HEK293 (cell line): ENCODE data around the gene ACTL6A.
A peak's percentile ranks its signal among the peaks of the same experiment; 100 is the strongest.

Source experiments
- BCL11B ChIP-seq: fragments of 450-650 bp; formaldehyde crosslinking; IDR thresholded peaks from 2 replicates; pipeline ENCODE4 v1.5.1; 2016; ENCODE audit warnings: low read depth, missing biosample characterization, missing genetic modification characterization
- GLIS2 ChIP-seq: fragments of 450-650 bp; formaldehyde crosslinking; IDR thresholded peaks from 2 replicates; pipeline ENCODE4 v1.5.1; 2016; ENCODE audit warnings: missing biosample characterization, missing genetic modification characterization
- KLF10 ChIP-seq: fragments of 450-650 bp; IDR thresholded peaks from 2 replicates; pipeline ENCODE4 v1.5.1; 2018; ENCODE audit warnings: missing biosample characterization, mild to moderate bottlenecking, missing genetic modification characterization
- KLF16 ChIP-seq: fragments of 450-650 bp; formaldehyde crosslinking; IDR thresholded peaks from 2 replicates; pipeline ENCODE4 v1.5.1; 2017; ENCODE audit warnings: missing biosample characterization, missing genetic modification characterization
- KLF8 ChIP-seq: fragments of 450-650 bp; formaldehyde crosslinking; IDR thresholded peaks from 2 replicates; pipeline ENCODE4 v1.5.1; 2016; ENCODE audit warnings: missing biosample characterization, missing genetic modification characterization
- KLF9 ChIP-seq: fragments of 450-650 bp; formaldehyde crosslinking; IDR thresholded peaks from 2 replicates; pipeline ENCODE4 v1.5.1; 2016; ENCODE audit warnings: missing biosample characterization, missing genetic modification characterization, low read depth
- RBAK ChIP-seq: fragments of 450-650 bp; formaldehyde crosslinking; IDR thresholded peaks from 2 replicates; pipeline ENCODE4 v1.5.1; 2016; ENCODE audit warnings: missing biosample characterization, missing genetic modification characterization
- SP7 ChIP-seq: fragments of 450-650 bp; formaldehyde crosslinking; IDR thresholded peaks from 2 replicates; pipeline ENCODE4 v1.5.1; 2016; ENCODE audit warnings: missing biosample characterization, missing genetic modification characterization
- WT1 ChIP-seq: fragments of 450-650 bp; formaldehyde crosslinking; IDR thresholded peaks from 2 replicates; pipeline ENCODE4 v1.5.1; 2016; ENCODE audit warnings: missing biosample characterization, missing genetic modification characterization
- ZBTB20 ChIP-seq: fragments of 450-650 bp; formaldehyde crosslinking; IDR thresholded peaks from 2 replicates; pipeline ENCODE4 v1.5.1; 2016; ENCODE audit warnings: missing biosample characterization, missing genetic modification characterization
- ZBTB48 ChIP-seq: fragments of 450-650 bp; formaldehyde crosslinking; IDR thresholded peaks from 2 replicates; pipeline ENCODE4 v1.5.1; 2016; ENCODE audit warnings: missing biosample characterization, missing genetic modification characterization
- ZEB2 ChIP-seq: fragments of 450-650 bp; formaldehyde crosslinking; IDR thresholded peaks from 2 replicates; pipeline ENCODE4 v1.5.1; 2016; ENCODE audit warnings: missing biosample characterization, missing genetic modification characterization
- ZFP41 ChIP-seq: fragments of 450-650 bp; formaldehyde crosslinking; IDR thresholded peaks from 2 replicates; pipeline ENCODE4 v1.5.1; 2016; ENCODE audit warnings: missing biosample characterization, missing genetic modification characterization, borderline replicate concordance
- ZNF140 ChIP-seq: fragments of 450-650 bp; formaldehyde crosslinking; IDR thresholded peaks from 2 replicates; pipeline ENCODE4 v1.5.1; 2016; ENCODE audit warnings: missing biosample characterization, missing genetic modification characterization
- ZNF2 ChIP-seq: fragments of 450-650 bp; formaldehyde crosslinking; IDR thresholded peaks from 2 replicates; pipeline ENCODE4 v1.5.1; 2016; ENCODE audit warnings: missing biosample characterization, missing genetic modification characterization
- ZNF221 ChIP-seq: fragments of 450-650 bp; formaldehyde crosslinking; IDR thresholded peaks from 2 replicates; pipeline ENCODE4 v1.5.1; 2017; ENCODE audit warnings: missing biosample characterization, missing genetic modification characterization, borderline replicate concordance
- ZNF324 ChIP-seq: fragments of 450-650 bp; formaldehyde crosslinking; IDR thresholded peaks from 2 replicates; pipeline ENCODE4 v1.5.1; 2016; ENCODE audit warnings: missing biosample characterization, missing genetic modification characterization
- ZNF416 ChIP-seq: fragments of 450-650 bp; formaldehyde crosslinking; IDR thresholded peaks from 2 replicates; pipeline ENCODE4 v1.5.1; 2016; ENCODE audit warnings: missing biosample characterization, missing genetic modification characterization
- ZNF501 ChIP-seq: fragments of 450-650 bp; formaldehyde crosslinking; IDR thresholded peaks from 2 replicates; pipeline ENCODE4 v1.5.1; 2016; ENCODE audit warnings: missing biosample characterization, missing genetic modification characterization
- ZNF560 ChIP-seq: fragments of 450-650 bp; formaldehyde crosslinking; IDR thresholded peaks from 2 replicates; pipeline ENCODE4 v1.5.1; 2017; ENCODE audit warnings: missing biosample characterization, missing genetic modification characterization, borderline replicate concordance
- ZNF623 ChIP-seq: fragments of 450-650 bp; formaldehyde crosslinking; IDR thresholded peaks from 2 replicates; pipeline ENCODE4 v1.5.1; 2016; ENCODE audit warnings: missing biosample characterization, missing genetic modification characterization
- TF ChIP-seq, protein P1 (sequence below): fragments of 450-650 bp; formaldehyde crosslinking; IDR thresholded peaks from 2 replicates; pipeline ENCODE4 v1.5.1; 2016; ENCODE audit warnings: missing biosample characterization, missing genetic modification characterization
- TF ChIP-seq, protein P2 (sequence below): fragments of 450-650 bp; formaldehyde crosslinking; optimal IDR thresholded peaks from 2 replicates; pipeline ENCODE3; 2016; ENCODE audit warnings: missing biosample characterization, mild to moderate bottlenecking, missing genetic modification characterization
- TF ChIP-seq, protein P3 (sequence below): fragments of 450-650 bp; formaldehyde crosslinking; IDR thresholded peaks from 2 replicates; pipeline ENCODE4 v1.5.1; 2017; ENCODE audit warnings: missing biosample characterization, missing genetic modification characterization
- TF ChIP-seq, protein P4 (sequence below): fragments of 450-650 bp; formaldehyde crosslinking; IDR thresholded peaks from 2 replicates; pipeline ENCODE4 v1.5.1; 2016; ENCODE audit warnings: missing biosample characterization, missing genetic modification characterization, low read depth
- TF ChIP-seq, protein P5 (sequence below): fragments of 450-650 bp; formaldehyde crosslinking; IDR thresholded peaks from 2 replicates; pipeline ENCODE4 v1.5.1; 2017; ENCODE audit warnings: missing biosample characterization, missing genetic modification characterization
- TF ChIP-seq, protein P6 (sequence below): fragments of 450-650 bp; formaldehyde crosslinking; IDR thresholded peaks from 2 replicates; pipeline ENCODE4 v1.5.1; 2017; ENCODE audit warnings: missing biosample characterization, missing genetic modification characterization
- TF ChIP-seq, protein P7 (sequence below): fragments of 450-650 bp; formaldehyde crosslinking; IDR thresholded peaks from 2 replicates; pipeline ENCODE4 v1.5.1; 2016; ENCODE audit warnings: missing biosample characterization, missing genetic modification characterization

The ACTL6A gene

DNA sequence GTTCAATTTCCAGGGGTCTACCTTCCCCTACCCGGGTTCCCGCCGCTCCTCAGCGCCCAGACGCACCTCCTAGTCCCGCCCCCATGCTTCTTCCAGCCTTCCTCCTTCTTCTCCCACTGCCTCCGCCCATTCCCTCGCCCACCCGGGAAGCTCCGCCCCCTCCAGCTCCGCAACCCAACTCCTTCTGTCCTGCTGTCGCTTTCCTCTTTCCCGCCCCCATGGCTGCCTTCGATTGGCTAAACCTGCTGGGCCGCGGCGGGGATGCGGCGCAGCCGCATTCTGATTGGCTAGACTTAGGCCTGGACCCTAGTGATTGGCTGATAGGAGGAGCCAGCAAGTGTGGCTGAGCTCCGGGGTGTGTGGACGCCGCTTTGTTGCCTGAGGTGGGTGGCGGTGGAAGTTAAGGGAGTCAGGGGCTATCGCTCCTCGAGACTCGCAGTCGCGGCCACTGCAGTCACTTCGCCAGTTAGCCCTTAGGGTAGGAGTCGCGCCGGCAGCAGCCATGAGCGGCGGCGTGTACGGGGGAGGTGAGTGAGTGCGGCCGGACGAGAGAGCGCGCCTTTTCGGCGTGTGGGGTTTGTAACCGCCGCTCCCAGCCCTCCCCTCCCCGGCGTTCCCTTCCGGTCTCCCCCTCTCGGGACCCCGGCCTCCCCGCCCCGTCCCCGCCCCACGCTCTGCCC is at the start of gene ACTL6A (continued):
- TF ChIP-seq, protein P1, sequence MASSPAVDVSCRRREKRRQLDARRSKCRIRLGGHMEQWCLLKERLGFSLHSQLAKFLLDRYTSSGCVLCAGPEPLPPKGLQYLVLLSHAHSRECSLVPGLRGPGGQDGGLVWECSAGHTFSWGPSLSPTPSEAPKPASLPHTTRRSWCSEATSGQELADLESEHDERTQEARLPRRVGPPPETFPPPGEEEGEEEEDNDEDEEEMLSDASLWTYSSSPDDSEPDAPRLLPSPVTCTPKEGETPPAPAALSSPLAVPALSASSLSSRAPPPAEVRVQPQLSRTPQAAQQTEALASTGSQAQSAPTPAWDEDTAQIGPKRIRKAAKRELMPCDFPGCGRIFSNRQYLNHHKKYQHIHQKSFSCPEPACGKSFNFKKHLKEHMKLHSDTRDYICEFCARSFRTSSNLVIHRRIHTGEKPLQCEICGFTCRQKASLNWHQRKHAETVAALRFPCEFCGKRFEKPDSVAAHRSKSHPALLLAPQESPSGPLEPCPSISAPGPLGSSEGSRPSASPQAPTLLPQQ: 0 out of 2 replicates have a peak, but pooled peaks have one; percentile 40
- TF ChIP-seq, protein P2, sequence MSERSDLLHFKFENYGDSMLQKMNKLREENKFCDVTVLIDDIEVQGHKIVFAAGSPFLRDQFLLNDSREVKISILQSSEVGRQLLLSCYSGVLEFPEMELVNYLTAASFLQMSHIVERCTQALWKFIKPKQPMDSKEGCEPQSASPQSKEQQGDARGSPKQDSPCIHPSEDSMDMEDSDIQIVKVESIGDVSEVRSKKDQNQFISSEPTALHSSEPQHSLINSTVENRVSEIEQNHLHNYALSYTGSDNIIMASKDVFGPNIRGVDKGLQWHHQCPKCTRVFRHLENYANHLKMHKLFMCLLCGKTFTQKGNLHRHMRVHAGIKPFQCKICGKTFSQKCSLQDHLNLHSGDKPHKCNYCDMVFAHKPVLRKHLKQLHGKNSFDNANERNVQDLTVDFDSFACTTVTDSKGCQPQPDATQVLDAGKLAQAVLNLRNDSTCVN: peak; percentile 84
- TF ChIP-seq KLF8 (tag by site-specific recombination): peak; percentile 91
- peak; percentile 47; the same call in 1 of the 2 replicates for TF ChIP-seq WT1 (tag by site-specific recombination)
- no peak for TF ChIP-seq ZNF221 (tag by site-specific recombination)
- TF ChIP-seq KLF9: peak; percentile 88; the same call in 1 of the 2 replicates
- TF ChIP-seq GLIS2: peak; percentile 85
- TF ChIP-seq, protein P3, sequence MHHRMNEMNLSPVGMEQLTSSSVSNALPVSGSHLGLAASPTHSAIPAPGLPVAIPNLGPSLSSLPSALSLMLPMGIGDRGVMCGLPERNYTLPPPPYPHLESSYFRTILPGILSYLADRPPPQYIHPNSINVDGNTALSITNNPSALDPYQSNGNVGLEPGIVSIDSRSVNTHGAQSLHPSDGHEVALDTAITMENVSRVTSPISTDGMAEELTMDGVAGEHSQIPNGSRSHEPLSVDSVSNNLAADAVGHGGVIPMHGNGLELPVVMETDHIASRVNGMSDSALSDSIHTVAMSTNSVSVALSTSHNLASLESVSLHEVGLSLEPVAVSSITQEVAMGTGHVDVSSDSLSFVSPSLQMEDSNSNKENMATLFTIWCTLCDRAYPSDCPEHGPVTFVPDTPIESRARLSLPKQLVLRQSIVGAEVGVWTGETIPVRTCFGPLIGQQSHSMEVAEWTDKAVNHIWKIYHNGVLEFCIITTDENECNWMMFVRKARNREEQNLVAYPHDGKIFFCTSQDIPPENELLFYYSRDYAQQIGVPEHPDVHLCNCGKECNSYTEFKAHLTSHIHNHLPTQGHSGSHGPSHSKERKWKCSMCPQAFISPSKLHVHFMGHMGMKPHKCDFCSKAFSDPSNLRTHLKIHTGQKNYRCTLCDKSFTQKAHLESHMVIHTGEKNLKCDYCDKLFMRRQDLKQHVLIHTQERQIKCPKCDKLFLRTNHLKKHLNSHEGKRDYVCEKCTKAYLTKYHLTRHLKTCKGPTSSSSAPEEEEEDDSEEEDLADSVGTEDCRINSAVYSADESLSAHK (tag by site-specific recombination): peak; percentile 77
- TF ChIP-seq SP7 (tag by site-specific recombination): peak; percentile 60; the same call in 1 of the 2 replicates
- peak; percentile 63; the same call in 1 of the 2 replicates for TF ChIP-seq BCL11B (tag by site-specific recombination)
- no peak for TF ChIP-seq ZNF623 (tag by site-specific recombination)
- TF ChIP-seq, protein P4, sequence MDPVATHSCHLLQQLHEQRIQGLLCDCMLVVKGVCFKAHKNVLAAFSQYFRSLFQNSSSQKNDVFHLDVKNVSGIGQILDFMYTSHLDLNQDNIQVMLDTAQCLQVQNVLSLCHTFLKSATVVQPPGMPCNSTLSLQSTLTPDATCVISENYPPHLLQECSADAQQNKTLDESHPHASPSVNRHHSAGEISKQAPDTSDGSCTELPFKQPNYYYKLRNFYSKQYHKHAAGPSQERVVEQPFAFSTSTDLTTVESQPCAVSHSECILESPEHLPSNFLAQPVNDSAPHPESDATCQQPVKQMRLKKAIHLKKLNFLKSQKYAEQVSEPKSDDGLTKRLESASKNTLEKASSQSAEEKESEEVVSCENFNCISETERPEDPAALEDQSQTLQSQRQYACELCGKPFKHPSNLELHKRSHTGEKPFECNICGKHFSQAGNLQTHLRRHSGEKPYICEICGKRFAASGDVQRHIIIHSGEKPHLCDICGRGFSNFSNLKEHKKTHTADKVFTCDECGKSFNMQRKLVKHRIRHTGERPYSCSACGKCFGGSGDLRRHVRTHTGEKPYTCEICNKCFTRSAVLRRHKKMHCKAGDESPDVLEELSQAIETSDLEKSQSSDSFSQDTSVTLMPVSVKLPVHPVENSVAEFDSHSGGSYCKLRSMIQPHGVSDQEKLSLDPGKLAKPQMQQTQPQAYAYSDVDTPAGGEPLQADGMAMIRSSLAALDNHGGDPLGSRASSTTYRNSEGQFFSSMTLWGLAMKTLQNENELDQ (tag by site-specific recombination): no peak
- peak; percentile 96 for TF ChIP-seq ZBTB48
- peak; percentile 13; the same call in 1 of the 2 replicates for TF ChIP-seq KLF10 (tag by site-specific recombination)
- peak; percentile 91 for TF ChIP-seq ZBTB20 (tag by site-specific recombination)
- TF ChIP-seq RBAK (tag by site-specific recombination): no peak
- TF ChIP-seq, protein P5, sequence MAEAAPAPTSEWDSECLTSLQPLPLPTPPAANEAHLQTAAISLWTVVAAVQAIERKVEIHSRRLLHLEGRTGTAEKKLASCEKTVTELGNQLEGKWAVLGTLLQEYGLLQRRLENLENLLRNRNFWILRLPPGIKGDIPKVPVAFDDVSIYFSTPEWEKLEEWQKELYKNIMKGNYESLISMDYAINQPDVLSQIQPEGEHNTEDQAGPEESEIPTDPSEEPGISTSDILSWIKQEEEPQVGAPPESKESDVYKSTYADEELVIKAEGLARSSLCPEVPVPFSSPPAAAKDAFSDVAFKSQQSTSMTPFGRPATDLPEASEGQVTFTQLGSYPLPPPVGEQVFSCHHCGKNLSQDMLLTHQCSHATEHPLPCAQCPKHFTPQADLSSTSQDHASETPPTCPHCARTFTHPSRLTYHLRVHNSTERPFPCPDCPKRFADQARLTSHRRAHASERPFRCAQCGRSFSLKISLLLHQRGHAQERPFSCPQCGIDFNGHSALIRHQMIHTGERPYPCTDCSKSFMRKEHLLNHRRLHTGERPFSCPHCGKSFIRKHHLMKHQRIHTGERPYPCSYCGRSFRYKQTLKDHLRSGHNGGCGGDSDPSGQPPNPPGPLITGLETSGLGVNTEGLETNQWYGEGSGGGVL (tag by site-specific recombination): peak; percentile 75
- TF ChIP-seq ZFP41 (tag by site-specific recombination): no peak
- TF ChIP-seq ZNF324 (tag by site-specific recombination): 0 out of 2 replicates have a peak, but pooled peaks have one; percentile 40
- TF ChIP-seq, protein P6, sequence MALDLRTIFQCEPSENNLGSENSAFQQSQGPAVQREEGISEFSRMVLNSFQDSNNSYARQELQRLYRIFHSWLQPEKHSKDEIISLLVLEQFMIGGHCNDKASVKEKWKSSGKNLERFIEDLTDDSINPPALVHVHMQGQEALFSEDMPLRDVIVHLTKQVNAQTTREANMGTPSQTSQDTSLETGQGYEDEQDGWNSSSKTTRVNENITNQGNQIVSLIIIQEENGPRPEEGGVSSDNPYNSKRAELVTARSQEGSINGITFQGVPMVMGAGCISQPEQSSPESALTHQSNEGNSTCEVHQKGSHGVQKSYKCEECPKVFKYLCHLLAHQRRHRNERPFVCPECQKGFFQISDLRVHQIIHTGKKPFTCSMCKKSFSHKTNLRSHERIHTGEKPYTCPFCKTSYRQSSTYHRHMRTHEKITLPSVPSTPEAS (tag by site-specific recombination): peak; percentile 24; the same call in 1 of the 2 replicates
- TF ChIP-seq ZNF501 (tag by site-specific recombination): peak; percentile 85
- no peak for TF ChIP-seq ZNF416 (tag by site-specific recombination)
- no peak for TF ChIP-seq ZNF140
- TF ChIP-seq KLF16 (tag by site-specific recombination): peak; percentile 83
- TF ChIP-seq ZNF2: peak; percentile 73; the same call in 1 of the 2 replicates
- TF ChIP-seq, protein P7, sequence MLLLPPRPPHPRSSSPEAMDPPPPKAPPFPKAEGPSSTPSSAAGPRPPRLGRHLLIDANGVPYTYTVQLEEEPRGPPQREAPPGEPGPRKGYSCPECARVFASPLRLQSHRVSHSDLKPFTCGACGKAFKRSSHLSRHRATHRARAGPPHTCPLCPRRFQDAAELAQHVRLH (tag by site-specific recombination): no peak; the same call in 1 of the 2 replicates
- peak; percentile 63; the same call in 1 of the 2 replicates for TF ChIP-seq ZEB2 (tag by site-specific recombination)
- TF ChIP-seq ZNF560: no peak
